PC-9 (cell line): ENCODE measurements around the gene CALML5. TPM values are rescaled to one million over a fixed set of nuclear protein-coding genes. Genes with fewer than 3 reads are reported as not detected.

Source experiments
- BruUV-seq: library from RNA; stranded (reverse); fragments of 400-500 nt; replicated peaks from 2 replicates; lab custom pipeline; 2021; lab: Mats Ljungman, UMichigan
- CTCF ChIA-PET: fragments of 300-600 bp; sonication (Branson Sonifier 250); formaldehyde crosslinking; loops from one replicate; lab custom pipeline; 2022; ENCODE audit warnings: antibody characterized with exemption; lab: Charles Lee
- POLR2A ChIA-PET: fragments of 300-600 bp; sonication (Branson Sonifier 250); formaldehyde crosslinking; loops from one replicate; lab custom pipeline; 2022; ENCODE audit warnings: antibody characterized with exemption; ENCODE audit not compliant: unreplicated experiment; lab: Charles Lee
- DNase-seq, 2 experiments: peaks; one replicate each; pipeline versions ENCODE4 v3.0.0 to v3.0.0-alpha.2; 2015 to 2022; ENCODE audit warnings: mixed read lengths in 1 of 2
- H2AFZ ChIP-seq: fragments of 200-600 bp; sonication (generic); 2 replicates; pipeline ENCODE4 v1.8.1; 2017; ENCODE audit warnings: antibody characterized with exemption
- H3F3A ChIP-seq: fragments of 200-600 bp; sonication (generic); 2 replicates; pipeline ENCODE4 v1.8.1; 2017; ENCODE audit warnings: antibody characterized with exemption, mild to moderate bottlenecking, low read depth; ENCODE audit not compliant: insufficient read depth
- H3K27ac ChIP-seq: fragments of 200-600 bp; sonication (generic); 2 replicates; pipeline ENCODE4 v1.6.1; 2016; ENCODE audit warnings: mixed run types
- H3K27me3 ChIP-seq: fragments of 200-600 bp; sonication (generic); 2 replicates; pipeline ENCODE4 v1.6.1; 2016; ENCODE audit warnings: low read depth, mixed run types; ENCODE audit not compliant: insufficient read depth
- H3K36me3 ChIP-seq: fragments of 200-600 bp; sonication (generic); 2 replicates; pipeline ENCODE4 v1.6.1; 2016; ENCODE audit warnings: low read depth, mixed run types
- H3K4me1 ChIP-seq: fragments of 200-600 bp; sonication (generic); replicated peaks from 2 replicates; pipeline ENCODE4 v1.6.1; 2016; ENCODE audit warnings: mixed run types; ENCODE audit not compliant: insufficient read depth
- H3K4me2 ChIP-seq: fragments of 200-600 bp; sonication (generic); 2 replicates; pipeline ENCODE4 v1.6.1; 2017; ENCODE audit warnings: mixed run types
- H3K4me3 ChIP-seq: fragments of 200-600 bp; sonication (generic); 2 replicates; pipeline ENCODE4 v1.6.1; 2016; ENCODE audit warnings: mixed run types
- H3K79me2 ChIP-seq: fragments of 200-600 bp; sonication (generic); 2 replicates; pipeline ENCODE4 v1.6.1; 2017; ENCODE audit warnings: low read depth, mixed run types
- H3K9me2 ChIP-seq: fragments of 200-600 bp; sonication (generic); 2 replicates; pipeline ENCODE4 v1.8.1; 2017; ENCODE audit warnings: mild to moderate bottlenecking; ENCODE audit not compliant: insufficient read depth
- H3K9me3 ChIP-seq: fragments of 200-600 bp; sonication (generic); 2 replicates; pipeline ENCODE4 v1.8.1; 2016; ENCODE audit warnings: low read depth; ENCODE audit not compliant: insufficient read depth
- H4K20me1 ChIP-seq: fragments of 200-600 bp; sonication (generic); 2 replicates; pipeline ENCODE4 v1.8.1; 2017; ENCODE audit not compliant: insufficient read depth
- EZH2 ChIP-seq: fragments of 200-600 bp; sonication (generic); IDR thresholded peaks from 2 replicates; pipeline ENCODE4 v1.8.0; 2017; ENCODE audit warnings: antibody characterized with exemption, low read depth
- intact Hi-C: fragments of 100-400 bp; cut with micrococcal nuclease; formaldehyde crosslinking; loops from one replicate; pipeline ENCODE4 v1.10.0; 2022; ENCODE audit not compliant: unreplicated experiment
- total RNA-seq: library from RNA; stranded (reverse); gene quantifications from 2 replicates; pipeline ENCODE4 v1.2.3, GENCODE V29; 2021
- TF ChIP-seq, protein P1 (sequence below): fragments of 200-600 bp; sonication (generic); conservative IDR thresholded peaks from 2 replicates; pipeline ENCODE4 v1.6.1; 2017; ENCODE audit warnings: mixed run types, antibody characterized with exemption, mild to moderate bottlenecking, moderate library complexity

The CALML5 gene
- total RNA-seq, 1 experiment from 2014 or later: 3.0 TPM

DNA sequence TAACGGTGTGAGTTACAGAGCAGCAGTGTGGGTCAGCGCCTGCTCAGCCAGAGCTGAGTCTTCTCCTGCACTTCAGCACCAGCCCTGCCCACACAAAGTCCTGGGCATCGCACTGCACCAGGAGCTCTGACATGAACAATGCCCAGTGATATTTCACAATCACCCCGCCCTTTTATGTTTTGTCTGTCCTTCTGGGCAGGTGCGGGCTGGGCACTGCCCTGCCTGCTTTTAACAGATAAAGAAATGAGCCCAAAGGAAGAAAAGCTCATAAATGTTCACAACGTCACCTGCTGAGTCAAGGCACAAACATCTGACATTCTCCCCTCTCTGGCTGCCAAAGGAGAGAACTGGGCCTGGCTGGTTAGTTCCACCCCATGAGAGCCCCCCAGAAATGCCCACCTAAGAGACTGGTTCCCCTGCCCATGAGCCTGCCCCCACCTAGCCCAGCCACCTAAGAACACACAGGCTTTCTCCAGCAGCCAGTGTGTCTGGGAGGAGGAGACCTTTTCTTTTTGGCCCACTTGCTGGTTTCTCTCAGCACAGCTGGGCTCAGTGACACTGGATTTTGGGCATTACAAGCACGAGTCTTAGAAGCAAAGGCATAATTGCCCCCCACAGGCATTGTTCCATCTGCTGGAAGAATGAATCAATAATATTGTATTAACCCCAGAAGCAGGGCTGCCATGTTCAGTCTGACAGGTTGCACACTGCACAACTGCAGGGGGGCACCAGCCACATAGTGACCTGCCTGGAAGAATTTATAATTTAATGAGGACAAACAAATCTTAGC is 47.7 kb upstream of the CALML5 start:
- ChIA-PET POLR2A (interaction anchor here (0.5 to 2.9 kb wide), 10 partner anchors 28 to 101 kb away, joined by 3 to 21 read pairs (median 6); no protein-coding TSS in a partner anchor), CTCF (interaction anchor here (0.5 to 1.2 kb wide), 7 partner anchors 37 to 112 kb away, joined by 3 to 7 read pairs (median 4); no protein-coding TSS in a partner anchor)
- peaks cover 85% of the 10 kb centered on the region for H3K4me1 ChIP-seq
- peaks cover 10% of the 10 kb centered on the region; the same call in 1 of the 2 replicates for H3K36me3 ChIP-seq
- peaks cover 17% of the 10 kb centered on the region for H3K79me2 ChIP-seq
- H3K4me3 ChIP-seq: peak overlapping the region; percentile 51; the same call in 1 of the 2 replicates
- H4K20me1 ChIP-seq: no peaks in the 10 kb centered on the region
- peak overlapping the region; percentile 86 for H3K4me2 ChIP-seq
- intact Hi-C loops: loop anchor here (1.0 to 5.0 kb wide), 5 partner anchors 59 to 700 kb away; no protein-coding TSS in a partner anchor
- no peak overlapping the region for H2AFZ ChIP-seq
- no peak for TF ChIP-seq EZH2
- TF ChIP-seq, protein P1, sequence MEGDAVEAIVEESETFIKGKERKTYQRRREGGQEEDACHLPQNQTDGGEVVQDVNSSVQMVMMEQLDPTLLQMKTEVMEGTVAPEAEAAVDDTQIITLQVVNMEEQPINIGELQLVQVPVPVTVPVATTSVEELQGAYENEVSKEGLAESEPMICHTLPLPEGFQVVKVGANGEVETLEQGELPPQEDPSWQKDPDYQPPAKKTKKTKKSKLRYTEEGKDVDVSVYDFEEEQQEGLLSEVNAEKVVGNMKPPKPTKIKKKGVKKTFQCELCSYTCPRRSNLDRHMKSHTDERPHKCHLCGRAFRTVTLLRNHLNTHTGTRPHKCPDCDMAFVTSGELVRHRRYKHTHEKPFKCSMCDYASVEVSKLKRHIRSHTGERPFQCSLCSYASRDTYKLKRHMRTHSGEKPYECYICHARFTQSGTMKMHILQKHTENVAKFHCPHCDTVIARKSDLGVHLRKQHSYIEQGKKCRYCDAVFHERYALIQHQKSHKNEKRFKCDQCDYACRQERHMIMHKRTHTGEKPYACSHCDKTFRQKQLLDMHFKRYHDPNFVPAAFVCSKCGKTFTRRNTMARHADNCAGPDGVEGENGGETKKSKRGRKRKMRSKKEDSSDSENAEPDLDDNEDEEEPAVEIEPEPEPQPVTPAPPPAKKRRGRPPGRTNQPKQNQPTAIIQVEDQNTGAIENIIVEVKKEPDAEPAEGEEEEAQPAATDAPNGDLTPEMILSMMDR: no peak
- no peaks in the 10 kb centered on the region for H3K9me3 ChIP-seq
- H3K27ac ChIP-seq: peak overlapping the region; percentile 100
- DNase-seq: peak; percentile 86 to 92
- H3F3A ChIP-seq: peaks cover 79% of the 10 kb centered on the region
- no peaks in the 10 kb centered on the region for H3K27me3 ChIP-seq
- BruUV-seq: TSS peak; percentile 50
- H3K9me2 ChIP-seq: no peaks in the 10 kb centered on the region

DNA sequence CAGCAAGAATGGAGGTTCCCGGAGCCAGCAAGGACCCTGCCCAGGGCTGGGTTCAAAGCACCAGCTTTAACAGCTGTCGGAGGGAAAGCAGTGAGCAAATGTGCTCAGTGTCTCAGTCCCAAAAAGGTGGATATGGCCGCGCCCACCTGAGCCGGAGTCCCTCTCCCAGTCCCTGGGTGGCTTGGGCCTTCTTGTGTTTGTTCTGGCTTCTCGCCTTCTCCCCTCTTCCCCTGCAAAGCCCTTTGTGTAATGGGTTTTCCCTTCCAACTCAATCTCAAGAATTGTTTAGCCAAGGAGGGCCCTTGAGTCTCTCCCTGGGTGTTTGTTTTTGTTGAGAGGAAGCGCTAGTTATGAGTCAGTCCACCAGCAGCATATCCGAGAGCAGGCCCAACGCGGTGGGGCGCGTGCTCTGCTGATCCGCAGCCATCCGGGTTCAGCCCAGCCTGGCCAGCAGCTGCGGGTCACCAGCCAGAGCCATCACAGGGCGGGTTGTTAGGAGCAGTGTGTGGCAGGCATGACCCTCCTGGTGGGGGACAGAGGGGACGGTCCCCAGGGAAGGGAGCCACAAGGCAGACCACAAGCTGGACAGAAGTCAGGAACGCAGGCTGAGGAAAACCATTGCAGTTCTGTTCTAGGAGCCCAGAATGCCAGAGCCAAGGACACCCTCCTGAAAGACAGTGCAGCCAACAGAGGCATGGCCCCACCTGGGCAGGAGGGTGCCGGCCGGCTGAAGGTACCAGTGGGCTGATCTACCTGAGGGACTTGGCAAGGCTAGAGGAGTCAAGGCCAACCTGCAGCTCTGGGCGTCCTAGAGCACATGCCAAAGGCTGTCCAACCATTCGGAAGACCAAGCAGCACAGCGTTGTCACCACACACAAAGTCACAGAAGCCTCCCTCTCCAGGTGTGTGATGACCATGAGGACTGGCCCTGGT is 46.7 kb upstream of the CALML5 start:
- Histone ChIP-seq H3K27me3 (no peaks in the 10 kb centered on the region), H3K27ac (peak overlapping the region; percentile 100), H3K79me2 (peaks cover 17% of the 10 kb centered on the region), H3K4me2 (peak overlapping the region; percentile 86), H3K4me3 (peak overlapping the region; percentile 35; the same call in 1 of the 2 replicates), H2AFZ (no peak overlapping the region), H3F3A (peaks cover 73% of the 10 kb centered on the region), H3K36me3 (peaks cover 10% of the 10 kb centered on the region; the same call in 1 of the 2 replicates), H3K9me2 (no peaks in the 10 kb centered on the region), H3K4me1 (peaks cover 83% of the 10 kb centered on the region), H3K9me3 (no peaks in the 10 kb centered on the region), H4K20me1 (no peaks in the 10 kb centered on the region)
- DNase-seq: peak; percentile 54 to 88
- ChIA-PET POLR2A (interaction anchor here (0.6 to 2.9 kb wide), 8 partner anchors 37 to 100 kb away, joined by 3 to 21 read pairs (median 7); no protein-coding TSS in a partner anchor), CTCF (interaction anchor here (0.5 to 1.1 kb wide), 4 partner anchors 38 to 111 kb away, joined by 3 to 4 read pairs (median 4); no protein-coding TSS in a partner anchor)
- no TSS peak for BruUV-seq
- intact Hi-C loops: loop anchor here (2.0 to 5.0 kb wide), 2 partner anchors 79 to 699 kb away; no protein-coding TSS in a partner anchor
- TF ChIP-seq, protein P1: no peak
- no peak for TF ChIP-seq EZH2

DNA sequence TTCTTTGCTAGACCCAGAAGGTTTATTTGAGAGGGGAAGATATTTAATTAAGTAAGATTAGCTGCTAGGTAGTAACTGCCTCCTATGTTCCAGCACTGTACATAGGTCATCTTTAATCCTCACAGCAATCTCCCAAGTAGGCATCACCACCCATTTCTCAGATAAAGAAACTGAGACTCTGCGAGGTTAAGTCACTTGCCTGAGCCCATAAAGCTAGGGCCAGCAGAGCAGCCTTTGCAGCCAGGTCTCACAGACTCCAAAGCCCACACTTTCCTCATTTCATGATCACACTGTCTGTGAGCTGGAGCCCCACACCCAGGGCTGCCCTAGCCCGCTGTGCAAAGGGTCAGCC is 46.0 kb upstream of the CALML5 start:
- Histone ChIP-seq H3K4me1 (peaks cover 83% of the 10 kb centered on the region), H3K4me3 (peak overlapping the region; percentile 35; the same call in 1 of the 2 replicates), H4K20me1 (no peaks in the 10 kb centered on the region), H3K27me3 (no peaks in the 10 kb centered on the region), H3K9me2 (no peaks in the 10 kb centered on the region), H3K27ac (peak overlapping the region; percentile 100), H2AFZ (no peak overlapping the region), H3K4me2 (peak overlapping the region; percentile 86), H3K36me3 (peaks cover 10% of the 10 kb centered on the region; the same call in 1 of the 2 replicates), H3K79me2 (peaks cover 17% of the 10 kb centered on the region), H3F3A (peaks cover 67% of the 10 kb centered on the region), H3K9me3 (no peaks in the 10 kb centered on the region)
- no peak for TF ChIP-seq EZH2
- DNase-seq: no peak
- ChIA-PET POLR2A (interaction anchor here (0.6 kb wide), 1 partner anchor 64 kb away, joined by 5 read pairs; no protein-coding TSS in a partner anchor), CTCF (no interaction called here)
- intact Hi-C loops: loop anchor here (5.0 kb wide), 1 partner anchor 698 kb away; no protein-coding TSS in a partner anchor
- BruUV-seq: no TSS peak
